SKM-1 treated with dmso at 0.1 percent for 144 hours (cell line): ENCODE data around the gene PPM1F.
"Not testable (repeated sequence)": the region's sequence is repeated elsewhere in the genome, so short reads cannot be mapped to it uniquely, and the experiment has no call there.

ENCODE experiments used
- DNase-seq: peaks from one replicate; lab custom pipeline; 2025; ENCODE audit not compliant: unreplicated experiment; lab: John Stamatoyannopoulos, UW

PPM1F gene

GRCh38 chr22:21898354-21898896 is 54.2 kb downstream of the PPM1F start:
- DNase-seq: no peak

GRCh38 chr22:21896951-21897513 is 55.6 kb downstream of the PPM1F start:
- DNase-seq: no peak

- DNase-seq: not testable (repeated sequence)
Measured at GRCh38 chr22:21896275-21896674, 56.4 kb downstream of the PPM1F start.

- DNase-seq: no peak
Measured at GRCh38 chr22:21894799-21895198, 57.8 kb downstream of the PPM1F start.

GRCh38 chr22:21889251-21889990 is 63.2 kb downstream of the PPM1F start:
- no peak for DNase-seq

GRCh38 chr22:21887841-21888240 is 64.8 kb downstream of the PPM1F start:
- no peak for DNase-seq

GRCh38 chr22:21883930-21884329 is 68.7 kb downstream of the PPM1F start:
- DNase-seq: not testable (repeated sequence)

- not testable (repeated sequence) for DNase-seq
Measured at GRCh38 chr22:21882754-21883333, 69.8 kb downstream of the PPM1F start.

GRCh38 chr22:21881841-21882753 is 70.6 kb downstream of the PPM1F start:
- DNase-seq: no peak

- peak; percentile 71 for DNase-seq
Measured at GRCh38 chr22:21876486-21877176, 76.0 kb downstream of the PPM1F start.

GRCh38 chr22:21874953-21875352 is 77.7 kb downstream of the PPM1F start:
- not testable (repeated sequence) for DNase-seq

GRCh38 chr22:21873619-21874018 is 79.0 kb downstream of the PPM1F start:
- DNase-seq: no peak

GRCh38 chr22:21872741-21873140 is 79.9 kb downstream of the PPM1F start:
- not testable (repeated sequence) for DNase-seq
